ENCODE data around the gene AVPR2.

The AVPR2 gene

GRCh38 chrX:153862369-153863250, 41.9 kb upstream of the AVPR2 start:
- TF ChIP-seq ARNTL (CRISPR knock-in tag; IDR thresholded peaks at IDR 0.05; ENCODE audit: borderline replicate concordance, low read depth) = no peak
- TF ChIP-seq ZC3H10 (CRISPR knock-in tag; IDR thresholded peaks at IDR 0.05) = no peak
- TF ChIP-seq TOX (CRISPR knock-in tag; IDR thresholded peaks at IDR 0.05; ENCODE audit: borderline replicate concordance) = no peak
- TF ChIP-seq ESRRG (CRISPR knock-in tag; IDR thresholded peaks at IDR 0.05) = no peak
- TF ChIP-seq PATZ1 (CRISPR knock-in tag; IDR thresholded peaks at IDR 0.05; ENCODE audit: borderline replicate concordance) = no peak
- no peak for TF ChIP-seq ZNF70 (CRISPR knock-in tag; IDR thresholded peaks at IDR 0.05)
- no peak for TF ChIP-seq RARB (CRISPR knock-in tag; IDR thresholded peaks at IDR 0.05)
- TF ChIP-seq SNAI2 (CRISPR knock-in tag; IDR thresholded peaks at IDR 0.05) = no peak
- TF ChIP-seq GLIS3 (CRISPR knock-in tag; IDR thresholded peaks at IDR 0.05) = no peak
- TF ChIP-seq OSR1 (CRISPR knock-in tag; IDR thresholded peaks at IDR 0.05) = no peak
- no peak for TF ChIP-seq TSHZ2 (CRISPR knock-in tag; IDR thresholded peaks at IDR 0.05)
- TF ChIP-seq ZNF565 (CRISPR knock-in tag; conservative IDR thresholded peaks at IDR 0.05; ENCODE audit: low read depth) = no peak
- TF ChIP-seq ZFP30 (CRISPR knock-in tag; IDR thresholded peaks at IDR 0.05) = no peak
- TF ChIP-seq TCF4 (CRISPR knock-in tag; IDR thresholded peaks at IDR 0.05; ENCODE audit: borderline replicate concordance) = no peak
- no peak for TF ChIP-seq PPARA (CRISPR knock-in tag; IDR thresholded peaks at IDR 0.05; ENCODE audit: borderline replicate concordance)
- no peak for TF ChIP-seq ZNF8 (CRISPR knock-in tag; IDR thresholded peaks at IDR 0.05)
- TF ChIP-seq ISL1 (CRISPR knock-in tag; IDR thresholded peaks at IDR 0.05) = no peak
- TF ChIP-seq CSRNP3 (CRISPR knock-in tag; IDR thresholded peaks at IDR 0.05) = no peak
- no peak for ATAC-seq

- ATAC-seq = no peak
- TF ChIP-seq SNAI2 (CRISPR knock-in tag; IDR thresholded peaks at IDR 0.05) (no peak), PPARA (CRISPR knock-in tag; IDR thresholded peaks at IDR 0.05; ENCODE audit: borderline replicate concordance) (no peak), ZFP3 (CRISPR knock-in tag; IDR thresholded peaks at IDR 0.05) (no peak), ZC3H10 (CRISPR knock-in tag; IDR thresholded peaks at IDR 0.05) (no peak), ZNF565 (CRISPR knock-in tag; conservative IDR thresholded peaks at IDR 0.05; ENCODE audit: low read depth) (no peak), PATZ1 (CRISPR knock-in tag; IDR thresholded peaks at IDR 0.05; ENCODE audit: borderline replicate concordance) (no peak), CSRNP3 (CRISPR knock-in tag; IDR thresholded peaks at IDR 0.05) (no peak), POU6F1 (CRISPR knock-in tag; IDR thresholded peaks at IDR 0.05; ENCODE audit: borderline replicate concordance, low read depth) (no peak), ZNF70 (CRISPR knock-in tag; IDR thresholded peaks at IDR 0.05) (no peak), ZFP30 (CRISPR knock-in tag; IDR thresholded peaks at IDR 0.05) (no peak), CSDC2 (CRISPR knock-in tag; IDR thresholded peaks at IDR 0.05) (no peak)
Observed at GRCh38 chrX:153863251-153863991, 41.1 kb upstream of the AVPR2 start.
